ENCODE results near the gene EED. TPM values are rescaled to one million over a fixed set of nuclear protein-coding genes. Genes with fewer than 3 reads are reported as not detected.

EED gene
- total RNA-seq, 1 experiment from 2014 or later = 25.2 TPM

DNA sequence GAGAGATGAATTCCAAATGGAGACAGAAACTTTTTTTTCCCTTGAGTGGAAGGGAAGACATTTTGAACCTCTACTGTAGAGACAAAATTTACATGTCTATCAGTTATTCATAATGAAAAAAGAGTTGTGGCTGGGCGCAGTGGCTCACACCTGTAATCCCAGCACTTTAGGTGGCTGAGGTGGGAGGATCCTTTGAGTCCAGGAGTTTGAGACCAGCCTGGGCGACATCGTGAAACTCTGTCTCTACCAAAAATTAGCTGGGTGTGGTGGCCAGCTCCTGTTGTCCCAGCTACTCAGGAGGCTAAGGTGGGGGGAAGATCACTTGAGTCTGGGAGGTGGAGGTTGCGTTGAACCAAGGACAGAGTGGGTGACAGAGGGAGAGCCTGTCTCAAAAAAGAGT, 4.1 kb downstream of the EED start:
- Histone ChIP-seq H3K4me3 (replicated peaks in 1 of 2; ENCODE audit: low read depth in 1 of 2, low read length in 2 of 2) (no peak overlapping the region), H3K79me2 (ENCODE audit: insufficient read depth, low read length) (peaks cover 85% of the 10 kb centered on the region), H3K9me2 (ENCODE audit: insufficient read depth) (no peaks in the 10 kb centered on the region), H3K27ac (ENCODE audit: low read depth, low read length) (no peak overlapping the region), H3K4me1 (ENCODE audit: control insufficient read depth in 1 of 2, insufficient read depth in 2 of 2, low read length in 2 of 2) (peaks cover 7 to 24% of the 10 kb centered on the region in 2 experiments), H3K4me2 (ENCODE audit: low read length) (no peak overlapping the region), H3K36me3 (ENCODE audit: control insufficient read depth in 1 of 2, insufficient read depth in 2 of 2, low read length in 2 of 2) (peaks cover 2 to 10% of the 10 kb centered on the region in 2 experiments; a peak in 3 of 4 replicates), H3K9me3 (ENCODE audit: control insufficient read depth in 1 of 2, insufficient read depth in 1 of 2, low read depth in 1 of 2, low read length in 2 of 2) (no peaks in the 10 kb centered on the region), H3K27me3 (ENCODE audit: insufficient read depth, low read length) (no peaks in the 10 kb centered on the region), H4K20me1 (ENCODE audit: insufficient read depth) (peaks cover 16% of the 10 kb centered on the region; the same call in 1 of the 2 replicates), H3K9ac (ENCODE audit: low read length) (no peak overlapping the region), H2AFZ (ENCODE audit: low read depth, low read length, poor library complexity, severe bottlenecking) (no peak overlapping the region)
- BruUV-seq (replicated peaks) = no TSS peak
- DNase-seq (ENCODE audit: low read depth, low spot score) = no peak
- ChIA-PET POLR2A (no interaction called here), RAD21 (ENCODE audit: low non-redundant PET in 1 of 2, low total read pairs in 2 of 2, uncharacterized antibody in 2 of 2, unreplicated experiment in 2 of 2) (no interaction called here), CTCF (no interaction called here)
- no peak for TF ChIP-seq YY1 (IDR thresholded peaks at IDR 0.05; ENCODE audit: extremely low read depth, insufficient replicate concordance, low read depth, low read length)
- no peak for TF ChIP-seq EZH2 (IDR thresholded peaks at IDR 0.05)
- TF ChIP-seq ZFX (IDR thresholded peaks at IDR 0.05) = no peak
- no peak for TF ChIP-seq SRF (IDR thresholded peaks at IDR 0.05; ENCODE audit: low read depth)
- TF ChIP-seq, protein P1, sequence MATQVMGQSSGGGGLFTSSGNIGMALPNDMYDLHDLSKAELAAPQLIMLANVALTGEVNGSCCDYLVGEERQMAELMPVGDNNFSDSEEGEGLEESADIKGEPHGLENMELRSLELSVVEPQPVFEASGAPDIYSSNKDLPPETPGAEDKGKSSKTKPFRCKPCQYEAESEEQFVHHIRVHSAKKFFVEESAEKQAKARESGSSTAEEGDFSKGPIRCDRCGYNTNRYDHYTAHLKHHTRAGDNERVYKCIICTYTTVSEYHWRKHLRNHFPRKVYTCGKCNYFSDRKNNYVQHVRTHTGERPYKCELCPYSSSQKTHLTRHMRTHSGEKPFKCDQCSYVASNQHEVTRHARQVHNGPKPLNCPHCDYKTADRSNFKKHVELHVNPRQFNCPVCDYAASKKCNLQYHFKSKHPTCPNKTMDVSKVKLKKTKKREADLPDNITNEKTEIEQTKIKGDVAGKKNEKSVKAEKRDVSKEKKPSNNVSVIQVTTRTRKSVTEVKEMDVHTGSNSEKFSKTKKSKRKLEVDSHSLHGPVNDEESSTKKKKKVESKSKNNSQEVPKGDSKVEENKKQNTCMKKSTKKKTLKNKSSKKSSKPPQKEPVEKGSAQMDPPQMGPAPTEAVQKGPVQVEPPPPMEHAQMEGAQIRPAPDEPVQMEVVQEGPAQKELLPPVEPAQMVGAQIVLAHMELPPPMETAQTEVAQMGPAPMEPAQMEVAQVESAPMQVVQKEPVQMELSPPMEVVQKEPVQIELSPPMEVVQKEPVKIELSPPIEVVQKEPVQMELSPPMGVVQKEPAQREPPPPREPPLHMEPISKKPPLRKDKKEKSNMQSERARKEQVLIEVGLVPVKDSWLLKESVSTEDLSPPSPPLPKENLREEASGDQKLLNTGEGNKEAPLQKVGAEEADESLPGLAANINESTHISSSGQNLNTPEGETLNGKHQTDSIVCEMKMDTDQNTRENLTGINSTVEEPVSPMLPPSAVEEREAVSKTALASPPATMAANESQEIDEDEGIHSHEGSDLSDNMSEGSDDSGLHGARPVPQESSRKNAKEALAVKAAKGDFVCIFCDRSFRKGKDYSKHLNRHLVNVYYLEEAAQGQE (IDR thresholded peaks at IDR 0.05; ENCODE audit: low read depth) = no peak
- TF ChIP-seq EGR1 (IDR thresholded peaks at IDR 0.05; ENCODE audit: low read depth) = no peak
- no peak for TF ChIP-seq SIN3A (IDR thresholded peaks at IDR 0.05; ENCODE audit: low read depth)
- TF ChIP-seq, protein P2, sequence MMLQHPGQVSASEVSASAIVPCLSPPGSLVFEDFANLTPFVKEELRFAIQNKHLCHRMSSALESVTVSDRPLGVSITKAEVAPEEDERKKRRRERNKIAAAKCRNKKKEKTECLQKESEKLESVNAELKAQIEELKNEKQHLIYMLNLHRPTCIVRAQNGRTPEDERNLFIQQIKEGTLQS (IDR thresholded peaks at IDR 0.05) = no peak
- TF ChIP-seq FOSL1 (IDR thresholded peaks at IDR 0.05; ENCODE audit: low read depth) = no peak
- TF ChIP-seq ZNF274 (IDR thresholded peaks at IDR 0.05; ENCODE audit: low read depth, low read length) = no peak
- TF ChIP-seq, protein P3, sequence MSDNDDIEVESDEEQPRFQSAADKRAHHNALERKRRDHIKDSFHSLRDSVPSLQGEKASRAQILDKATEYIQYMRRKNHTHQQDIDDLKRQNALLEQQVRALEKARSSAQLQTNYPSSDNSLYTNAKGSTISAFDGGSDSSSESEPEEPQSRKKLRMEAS (IDR thresholded peaks at IDR 0.05) = no peak
- TF ChIP-seq, protein P4, sequence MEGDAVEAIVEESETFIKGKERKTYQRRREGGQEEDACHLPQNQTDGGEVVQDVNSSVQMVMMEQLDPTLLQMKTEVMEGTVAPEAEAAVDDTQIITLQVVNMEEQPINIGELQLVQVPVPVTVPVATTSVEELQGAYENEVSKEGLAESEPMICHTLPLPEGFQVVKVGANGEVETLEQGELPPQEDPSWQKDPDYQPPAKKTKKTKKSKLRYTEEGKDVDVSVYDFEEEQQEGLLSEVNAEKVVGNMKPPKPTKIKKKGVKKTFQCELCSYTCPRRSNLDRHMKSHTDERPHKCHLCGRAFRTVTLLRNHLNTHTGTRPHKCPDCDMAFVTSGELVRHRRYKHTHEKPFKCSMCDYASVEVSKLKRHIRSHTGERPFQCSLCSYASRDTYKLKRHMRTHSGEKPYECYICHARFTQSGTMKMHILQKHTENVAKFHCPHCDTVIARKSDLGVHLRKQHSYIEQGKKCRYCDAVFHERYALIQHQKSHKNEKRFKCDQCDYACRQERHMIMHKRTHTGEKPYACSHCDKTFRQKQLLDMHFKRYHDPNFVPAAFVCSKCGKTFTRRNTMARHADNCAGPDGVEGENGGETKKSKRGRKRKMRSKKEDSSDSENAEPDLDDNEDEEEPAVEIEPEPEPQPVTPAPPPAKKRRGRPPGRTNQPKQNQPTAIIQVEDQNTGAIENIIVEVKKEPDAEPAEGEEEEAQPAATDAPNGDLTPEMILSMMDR (IDR thresholded peaks at IDR 0.05 in 2 of 3, conservative IDR thresholded peaks at IDR 0.05 in 1 of 3; ENCODE audit: borderline replicate concordance in 1 of 3, insufficient read depth in 1 of 3, low read depth in 2 of 3, low read length in 2 of 3) = no peak
- no peak for ATAC-seq
- intact Hi-C loops (cut with micrococcal nuclease) = no loop called here

Data from HCT116 (cell line).